ENCODE results near the gene CHN2. TPM values are rescaled to one million over a fixed set of nuclear protein-coding genes. Genes with fewer than 3 reads are reported as not detected.

Gene CHN2
- total RNA-seq, 1 experiment from 2014 or later = 4.2 TPM

GRCh38 chr7:29377718-29378117 lies 183.1 kb downstream of the CHN2 start:
- Histone ChIP-seq H3K36me3 (replicated peaks; ENCODE audit: control insufficient read depth, insufficient read depth, low read length) (no peaks in the 10 kb centered on the region), H3K27me3 (ENCODE audit: control insufficient read depth, insufficient read depth, low read length) (no peaks in the 10 kb centered on the region), H3K4me3 (ENCODE audit: insufficient read depth, low read depth, low read length) (no peak overlapping the region)
- DNase-seq = no peak

- H3K4me3 ChIP-seq (ENCODE audit: insufficient read depth, low read depth, low read length) = no peak overlapping the region
- no peaks in the 10 kb centered on the region for H3K27me3 ChIP-seq (ENCODE audit: control insufficient read depth, insufficient read depth, low read length)
- DNase-seq = no peak
- H3K36me3 ChIP-seq (replicated peaks; ENCODE audit: control insufficient read depth, insufficient read depth, low read length) = no peaks in the 10 kb centered on the region
Observed at GRCh38 chr7:29379551-29379950, 185.0 kb downstream of the CHN2 start.

- H3K4me3 ChIP-seq (ENCODE audit: insufficient read depth, low read depth, low read length) = no peak overlapping the region
- H3K36me3 ChIP-seq (replicated peaks; ENCODE audit: control insufficient read depth, insufficient read depth, low read length) = no peaks in the 10 kb centered on the region
- no peaks in the 10 kb centered on the region for H3K27me3 ChIP-seq (ENCODE audit: control insufficient read depth, insufficient read depth, low read length)
- no peak for DNase-seq
Observed at GRCh38 chr7:29381206-29382094, 186.9 kb downstream of the CHN2 start.

- H3K27me3 ChIP-seq (ENCODE audit: control insufficient read depth, insufficient read depth, low read length) = no peaks in the 10 kb centered on the region
- DNase-seq = no peak
- no peak overlapping the region for H3K4me3 ChIP-seq (ENCODE audit: insufficient read depth, low read depth, low read length)
- H3K36me3 ChIP-seq (replicated peaks; ENCODE audit: control insufficient read depth, insufficient read depth, low read length) = no peaks in the 10 kb centered on the region
Observed at GRCh38 chr7:29384277-29384676, 189.7 kb downstream of the CHN2 start.

GRCh38 chr7:29385214-29385814 lies 190.7 kb downstream of the CHN2 start:
- no peaks in the 10 kb centered on the region for H3K36me3 ChIP-seq (replicated peaks; ENCODE audit: control insufficient read depth, insufficient read depth, low read length)
- no peak overlapping the region for H3K4me3 ChIP-seq (ENCODE audit: insufficient read depth, low read depth, low read length)
- H3K27me3 ChIP-seq (ENCODE audit: control insufficient read depth, insufficient read depth, low read length) = no peaks in the 10 kb centered on the region
- no peak for DNase-seq

GRCh38 chr7:29386196-29386765 lies 191.7 kb downstream of the CHN2 start:
- Histone ChIP-seq H3K27me3 (ENCODE audit: control insufficient read depth, insufficient read depth, low read length) (no peaks in the 10 kb centered on the region), H3K36me3 (replicated peaks; ENCODE audit: control insufficient read depth, insufficient read depth, low read length) (no peaks in the 10 kb centered on the region), H3K4me3 (ENCODE audit: insufficient read depth, low read depth, low read length) (no peak overlapping the region)
- no peak for DNase-seq

GRCh38 chr7:29391262-29391661 lies 196.7 kb downstream of the CHN2 start:
- Histone ChIP-seq H3K4me3 (ENCODE audit: insufficient read depth, low read depth, low read length) (no peak overlapping the region), H3K27me3 (ENCODE audit: control insufficient read depth, insufficient read depth, low read length) (no peaks in the 10 kb centered on the region), H3K36me3 (replicated peaks; ENCODE audit: control insufficient read depth, insufficient read depth, low read length) (no peaks in the 10 kb centered on the region)
- no peak for DNase-seq

GRCh38 chr7:29394321-29394720 lies 199.7 kb downstream of the CHN2 start:
- no peak for DNase-seq
- Histone ChIP-seq H3K27me3 (ENCODE audit: control insufficient read depth, insufficient read depth, low read length) (no peaks in the 10 kb centered on the region), H3K4me3 (ENCODE audit: insufficient read depth, low read depth, low read length) (no peak overlapping the region), H3K36me3 (replicated peaks; ENCODE audit: control insufficient read depth, insufficient read depth, low read length) (no peaks in the 10 kb centered on the region)

- H3K27me3 ChIP-seq (ENCODE audit: control insufficient read depth, insufficient read depth, low read length) = no peaks in the 10 kb centered on the region
- no peaks in the 10 kb centered on the region for H3K36me3 ChIP-seq (replicated peaks; ENCODE audit: control insufficient read depth, insufficient read depth, low read length)
- no peak for DNase-seq
- H3K4me3 ChIP-seq (ENCODE audit: insufficient read depth, low read depth, low read length) = no peak overlapping the region
Observed at GRCh38 chr7:29396563-29396962, 202.0 kb downstream of the CHN2 start.

- no peaks in the 10 kb centered on the region for H3K36me3 ChIP-seq (replicated peaks; ENCODE audit: control insufficient read depth, insufficient read depth, low read length)
- no peaks in the 10 kb centered on the region for H3K27me3 ChIP-seq (ENCODE audit: control insufficient read depth, insufficient read depth, low read length)
- no peak for DNase-seq
- no peak overlapping the region for H3K4me3 ChIP-seq (ENCODE audit: insufficient read depth, low read depth, low read length)
Observed at GRCh38 chr7:29397398-29397797, 202.8 kb downstream of the CHN2 start.

GRCh38 chr7:29398011-29398410 lies 203.4 kb downstream of the CHN2 start:
- H3K4me3 ChIP-seq (ENCODE audit: insufficient read depth, low read depth, low read length) = no peak overlapping the region
- no peak for DNase-seq
- no peaks in the 10 kb centered on the region for H3K36me3 ChIP-seq (replicated peaks; ENCODE audit: control insufficient read depth, insufficient read depth, low read length)
- no peaks in the 10 kb centered on the region for H3K27me3 ChIP-seq (ENCODE audit: control insufficient read depth, insufficient read depth, low read length)

GRCh38 chr7:29400437-29400836 lies 205.9 kb downstream of the CHN2 start:
- Histone ChIP-seq H3K4me3 (ENCODE audit: insufficient read depth, low read depth, low read length) (no peak overlapping the region), H3K27me3 (ENCODE audit: control insufficient read depth, insufficient read depth, low read length) (no peaks in the 10 kb centered on the region), H3K36me3 (replicated peaks; ENCODE audit: control insufficient read depth, insufficient read depth, low read length) (no peaks in the 10 kb centered on the region)
- no peak for DNase-seq

- Histone ChIP-seq H3K27me3 (ENCODE audit: control insufficient read depth, insufficient read depth, low read length) (no peaks in the 10 kb centered on the region), H3K4me3 (ENCODE audit: insufficient read depth, low read depth, low read length) (no peak overlapping the region), H3K36me3 (replicated peaks; ENCODE audit: control insufficient read depth, insufficient read depth, low read length) (no peaks in the 10 kb centered on the region)
- no peak for DNase-seq
Observed at GRCh38 chr7:29401769-29402168, 207.2 kb downstream of the CHN2 start.

GRCh38 chr7:29405891-29406290 lies 211.3 kb downstream of the CHN2 start:
- Histone ChIP-seq H3K4me3 (ENCODE audit: insufficient read depth, low read depth, low read length) (no peak overlapping the region), H3K27me3 (ENCODE audit: control insufficient read depth, insufficient read depth, low read length) (no peaks in the 10 kb centered on the region), H3K36me3 (replicated peaks; ENCODE audit: control insufficient read depth, insufficient read depth, low read length) (no peaks in the 10 kb centered on the region)
- DNase-seq = no peak

GRCh38 chr7:29406366-29406765 lies 211.8 kb downstream of the CHN2 start:
- no peak for DNase-seq
- Histone ChIP-seq H3K27me3 (ENCODE audit: control insufficient read depth, insufficient read depth, low read length) (no peaks in the 10 kb centered on the region), H3K36me3 (replicated peaks; ENCODE audit: control insufficient read depth, insufficient read depth, low read length) (no peaks in the 10 kb centered on the region), H3K4me3 (ENCODE audit: insufficient read depth, low read depth, low read length) (no peak overlapping the region)

All from H7 (cell line).